ENCODE data around the gene LRRC4C.

LRRC4C gene

GRCh38 chr11:40139066-40139465 lies 1320.4 kb downstream of the LRRC4C start:
- no peak overlapping the region for H3K27ac ChIP-seq
- TF ChIP-seq, protein P1, sequence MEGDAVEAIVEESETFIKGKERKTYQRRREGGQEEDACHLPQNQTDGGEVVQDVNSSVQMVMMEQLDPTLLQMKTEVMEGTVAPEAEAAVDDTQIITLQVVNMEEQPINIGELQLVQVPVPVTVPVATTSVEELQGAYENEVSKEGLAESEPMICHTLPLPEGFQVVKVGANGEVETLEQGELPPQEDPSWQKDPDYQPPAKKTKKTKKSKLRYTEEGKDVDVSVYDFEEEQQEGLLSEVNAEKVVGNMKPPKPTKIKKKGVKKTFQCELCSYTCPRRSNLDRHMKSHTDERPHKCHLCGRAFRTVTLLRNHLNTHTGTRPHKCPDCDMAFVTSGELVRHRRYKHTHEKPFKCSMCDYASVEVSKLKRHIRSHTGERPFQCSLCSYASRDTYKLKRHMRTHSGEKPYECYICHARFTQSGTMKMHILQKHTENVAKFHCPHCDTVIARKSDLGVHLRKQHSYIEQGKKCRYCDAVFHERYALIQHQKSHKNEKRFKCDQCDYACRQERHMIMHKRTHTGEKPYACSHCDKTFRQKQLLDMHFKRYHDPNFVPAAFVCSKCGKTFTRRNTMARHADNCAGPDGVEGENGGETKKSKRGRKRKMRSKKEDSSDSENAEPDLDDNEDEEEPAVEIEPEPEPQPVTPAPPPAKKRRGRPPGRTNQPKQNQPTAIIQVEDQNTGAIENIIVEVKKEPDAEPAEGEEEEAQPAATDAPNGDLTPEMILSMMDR (IDR thresholded peaks at IDR 0.05): no peak

- TF ChIP-seq, protein P1 (IDR thresholded peaks at IDR 0.05): no peak
- TF ChIP-seq ZFX (IDR thresholded peaks at IDR 0.05; ENCODE audit: borderline replicate concordance): no peak
- H3K27ac ChIP-seq: no peak overlapping the region
Measured at GRCh38 chr11:40134820-40135570, 1324.5 kb downstream of the LRRC4C start.

DNA sequence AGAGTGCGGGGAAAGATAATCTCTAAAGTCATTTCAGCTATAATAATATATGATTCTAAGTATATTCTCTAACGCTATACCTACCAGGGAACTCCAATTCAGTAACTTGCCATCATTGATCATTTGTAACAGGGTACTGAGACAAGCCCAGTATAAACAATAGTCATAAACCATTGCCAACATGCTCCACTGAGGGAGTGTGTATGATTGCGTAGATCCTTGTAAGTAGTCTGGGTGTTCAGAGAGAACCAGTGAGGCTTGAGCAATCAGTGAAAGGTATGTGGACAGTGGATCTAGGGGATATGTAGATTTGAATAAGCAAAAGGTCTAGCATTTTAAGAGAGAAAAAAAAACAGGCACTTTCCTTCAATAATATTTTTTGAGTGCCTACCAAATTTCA lies 1326.0 kb downstream of the LRRC4C start:
- no peak overlapping the region for H3K27ac ChIP-seq
- TF ChIP-seq ZFX (IDR thresholded peaks at IDR 0.05; ENCODE audit: borderline replicate concordance): no peak
- TF ChIP-seq, protein P1 (IDR thresholded peaks at IDR 0.05): no peak

GRCh38 chr11:40132912-40133311 lies 1326.5 kb downstream of the LRRC4C start:
- H3K27ac ChIP-seq: no peak overlapping the region
- TF ChIP-seq, protein P1 (IDR thresholded peaks at IDR 0.05): no peak
- no peak for TF ChIP-seq ZFX (IDR thresholded peaks at IDR 0.05; ENCODE audit: borderline replicate concordance)

GRCh38 chr11:40130427-40130826 lies 1329.0 kb downstream of the LRRC4C start:
- TF ChIP-seq, protein P1 (IDR thresholded peaks at IDR 0.05): peak; percentile 70
- TF ChIP-seq ZFX (IDR thresholded peaks at IDR 0.05; ENCODE audit: borderline replicate concordance): no peak
- no peak overlapping the region for H3K27ac ChIP-seq

GRCh38 chr11:40129266-40129665 lies 1330.2 kb downstream of the LRRC4C start:
- H3K27ac ChIP-seq: no peak overlapping the region
- TF ChIP-seq, protein P1 (IDR thresholded peaks at IDR 0.05): peak; percentile 70
- no peak for TF ChIP-seq ZFX (IDR thresholded peaks at IDR 0.05; ENCODE audit: borderline replicate concordance)

DNA sequence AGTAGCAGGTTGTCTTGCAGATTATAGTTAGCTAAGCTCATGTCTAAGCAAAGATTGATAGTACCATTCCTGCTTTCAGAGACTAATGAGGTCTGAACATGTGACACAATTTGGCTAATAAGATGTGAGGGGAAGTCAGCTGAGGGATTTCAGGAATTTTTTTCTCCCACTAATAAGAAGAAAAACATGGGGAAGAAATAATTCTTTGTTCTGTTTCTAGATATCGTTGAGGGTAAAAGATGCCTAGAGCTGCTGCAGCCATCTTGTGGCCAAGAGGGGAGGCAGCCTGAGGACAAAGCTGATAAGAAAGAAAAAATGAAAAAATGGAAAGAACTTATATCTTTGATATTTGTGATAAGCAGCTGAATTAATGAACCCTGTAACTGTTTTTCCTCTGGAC lies 1334.4 kb downstream of the LRRC4C start:
- H3K27ac ChIP-seq: no peak overlapping the region
- TF ChIP-seq, protein P1 (IDR thresholded peaks at IDR 0.05): peak; percentile 82
- no peak for TF ChIP-seq ZFX (IDR thresholded peaks at IDR 0.05; ENCODE audit: borderline replicate concordance)

All from 22Rv1 (cell line).